PC-9 (cell line): Measurements from ENCODE around the gene SPOCK3.

Experiments
- EZH2 ChIP-seq: fragments of 200-600 bp; sonication (generic); IDR thresholded peaks from 2 replicates; pipeline ENCODE4 v1.8.0; 2017; ENCODE audit warnings: antibody characterized with exemption, low read depth
- TF ChIP-seq, protein P1 (sequence below): fragments of 200-600 bp; sonication (generic); conservative IDR thresholded peaks from 2 replicates; pipeline ENCODE4 v1.6.1; 2017; ENCODE audit warnings: mixed run types, antibody characterized with exemption, mild to moderate bottlenecking, moderate library complexity

- TF ChIP-seq, protein P1, sequence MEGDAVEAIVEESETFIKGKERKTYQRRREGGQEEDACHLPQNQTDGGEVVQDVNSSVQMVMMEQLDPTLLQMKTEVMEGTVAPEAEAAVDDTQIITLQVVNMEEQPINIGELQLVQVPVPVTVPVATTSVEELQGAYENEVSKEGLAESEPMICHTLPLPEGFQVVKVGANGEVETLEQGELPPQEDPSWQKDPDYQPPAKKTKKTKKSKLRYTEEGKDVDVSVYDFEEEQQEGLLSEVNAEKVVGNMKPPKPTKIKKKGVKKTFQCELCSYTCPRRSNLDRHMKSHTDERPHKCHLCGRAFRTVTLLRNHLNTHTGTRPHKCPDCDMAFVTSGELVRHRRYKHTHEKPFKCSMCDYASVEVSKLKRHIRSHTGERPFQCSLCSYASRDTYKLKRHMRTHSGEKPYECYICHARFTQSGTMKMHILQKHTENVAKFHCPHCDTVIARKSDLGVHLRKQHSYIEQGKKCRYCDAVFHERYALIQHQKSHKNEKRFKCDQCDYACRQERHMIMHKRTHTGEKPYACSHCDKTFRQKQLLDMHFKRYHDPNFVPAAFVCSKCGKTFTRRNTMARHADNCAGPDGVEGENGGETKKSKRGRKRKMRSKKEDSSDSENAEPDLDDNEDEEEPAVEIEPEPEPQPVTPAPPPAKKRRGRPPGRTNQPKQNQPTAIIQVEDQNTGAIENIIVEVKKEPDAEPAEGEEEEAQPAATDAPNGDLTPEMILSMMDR = no peak
- TF ChIP-seq EZH2 = no peak
These were observed 133.3 kb downstream of the SPOCK3 start for GRCh38 chr4:167101035-167101434.
